Testis (tissue), 2 donors: ENCODE measurements around the gene BRINP2.

Experiments
- POLR2A ChIP-seq: fragments of 450-650 bp; IDR thresholded peaks from one replicate; pipeline ENCODE4 v1.6.1; 2017; ENCODE audit warnings: antibody characterized with exemption, mild to moderate bottlenecking, moderate library complexity
- TF ChIP-seq, protein P1 (sequence below), 3 experiments: fragments of 450-650 bp in 2 of 3; fragments of 200-600 bp in 1 of 3; sonication (generic) in 1 of 3; IDR thresholded peaks; one replicate each; pipeline ENCODE4 v1.5.1; 2016 to 2019; ENCODE audit warnings: antibody characterized with exemption in 3 of 3, mild to moderate bottlenecking in 2 of 3, moderate library complexity in 1 of 3

DNA sequence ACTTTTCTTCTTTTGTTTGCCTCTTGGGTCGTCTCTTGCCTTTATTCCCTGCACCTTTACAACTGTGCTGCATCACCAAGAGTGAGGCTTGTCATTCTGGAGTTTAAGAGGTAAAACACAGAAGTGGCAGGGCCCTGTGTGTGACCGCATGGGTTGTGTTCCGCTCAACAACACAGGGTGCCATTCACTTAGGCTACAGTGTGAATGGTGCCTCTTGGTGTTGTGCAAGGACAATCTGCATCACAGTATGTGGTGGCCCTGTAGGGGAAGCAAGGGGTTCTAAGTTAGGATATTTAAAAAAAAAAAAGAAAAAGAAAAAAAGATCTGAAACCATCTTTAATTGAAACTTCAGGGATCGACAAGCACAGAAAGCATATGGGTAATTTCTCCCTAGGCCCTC lies 38.2 kb downstream of the BRINP2 start:
- TF ChIP-seq, protein P1, sequence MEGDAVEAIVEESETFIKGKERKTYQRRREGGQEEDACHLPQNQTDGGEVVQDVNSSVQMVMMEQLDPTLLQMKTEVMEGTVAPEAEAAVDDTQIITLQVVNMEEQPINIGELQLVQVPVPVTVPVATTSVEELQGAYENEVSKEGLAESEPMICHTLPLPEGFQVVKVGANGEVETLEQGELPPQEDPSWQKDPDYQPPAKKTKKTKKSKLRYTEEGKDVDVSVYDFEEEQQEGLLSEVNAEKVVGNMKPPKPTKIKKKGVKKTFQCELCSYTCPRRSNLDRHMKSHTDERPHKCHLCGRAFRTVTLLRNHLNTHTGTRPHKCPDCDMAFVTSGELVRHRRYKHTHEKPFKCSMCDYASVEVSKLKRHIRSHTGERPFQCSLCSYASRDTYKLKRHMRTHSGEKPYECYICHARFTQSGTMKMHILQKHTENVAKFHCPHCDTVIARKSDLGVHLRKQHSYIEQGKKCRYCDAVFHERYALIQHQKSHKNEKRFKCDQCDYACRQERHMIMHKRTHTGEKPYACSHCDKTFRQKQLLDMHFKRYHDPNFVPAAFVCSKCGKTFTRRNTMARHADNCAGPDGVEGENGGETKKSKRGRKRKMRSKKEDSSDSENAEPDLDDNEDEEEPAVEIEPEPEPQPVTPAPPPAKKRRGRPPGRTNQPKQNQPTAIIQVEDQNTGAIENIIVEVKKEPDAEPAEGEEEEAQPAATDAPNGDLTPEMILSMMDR (IDR thresholded peaks at IDR 0.05), result no peak
- no peak for TF ChIP-seq POLR2A
